K562 (cell line): ENCODE measurements around the gene SYNRG. TPM values are rescaled to one million over a fixed set of nuclear protein-coding genes. Genes with fewer than 3 reads are reported as not detected.

Source experiments
- ATF1 ChIP-seq, 2 experiments: fragments of 450-650 bp in 1 of 2; IDR thresholded peaks; 2 replicates each; pipeline ENCODE4 v1.6.1; 2016; ENCODE audit warnings: missing compliant biosample characterization in 1 of 2, missing genetic modification characterization in 1 of 2
- HMGN3 ChIP-seq: IDR thresholded peaks from 2 replicates; pipeline ENCODE4 v1.6.1; 2011; ENCODE audit warnings: borderline replicate concordance, low read depth, mild to moderate bottlenecking, mixed read lengths, low read length; ENCODE audit not compliant: insufficient read length; ENCODE audit errors: extremely low read depth
- KLF13 ChIP-seq: fragments of 450-650 bp; IDR thresholded peaks from 2 replicates; pipeline ENCODE4 v1.6.1; 2016; ENCODE audit warnings: missing genetic modification characterization, low read depth, mild to moderate bottlenecking, missing compliant biosample characterization, moderate library complexity, borderline replicate concordance
- MBD1 ChIP-seq: fragments of 250-450 bp; sonication (Bioruptor Pico); IDR thresholded peaks from 2 replicates; pipeline ENCODE4 v1.8.0; 2022; ENCODE audit warnings: inconsistent platforms
- MED1 ChIP-seq: sonication (generic); formaldehyde crosslinking; IDR thresholded peaks from 2 replicates; pipeline ENCODE4 v1.8.1; 2023; ENCODE audit warnings: missing genetic modification reagents, borderline replicate concordance
- MTA2 ChIP-seq: fragments of 450-650 bp; IDR thresholded peaks from 2 replicates; pipeline ENCODE4 v1.6.1; 2016; ENCODE audit warnings: low read depth
- NFE2 ChIP-seq: IDR thresholded peaks from 2 replicates; pipeline ENCODE4 v1.6.1; 2014; ENCODE audit warnings: antibody characterized with exemption, low read depth
- PHF21A ChIP-seq: fragments of 450-650 bp; IDR thresholded peaks from 2 replicates; pipeline ENCODE4 v1.6.1; 2017; ENCODE audit warnings: low read depth, borderline replicate concordance
- RAD51 ChIP-seq: fragments of 450-650 bp; IDR thresholded peaks from 2 replicates; pipeline ENCODE4 v1.7.1; 2016; ENCODE audit warnings: low read depth, mild to moderate bottlenecking, borderline replicate concordance
- RB1 ChIP-seq: fragments of 450-650 bp; IDR thresholded peaks from 2 replicates; pipeline ENCODE4 v1.6.1; 2017; ENCODE audit warnings: low read depth, mild to moderate bottlenecking
- TARDBP ChIP-seq: fragments of 450-650 bp; IDR thresholded peaks from 2 replicates; pipeline ENCODE4 v1.6.1; 2016
- UBTF ChIP-seq, 2 experiments: IDR thresholded peaks; 2 replicates each; pipeline ENCODE4 v1.6.1; 2012; ENCODE audit warnings: improper control_type of control experiment in 2 of 2, low read depth in 2 of 2, low read length in 2 of 2, borderline replicate concordance in 1 of 2
- ZNF280A ChIP-seq: fragments of 450-650 bp; IDR thresholded peaks from 2 replicates; pipeline ENCODE4 v1.6.1; 2018; ENCODE audit warnings: mild to moderate bottlenecking, low read depth; ENCODE audit not compliant: partially characterized antibody
- ZNF408 ChIP-seq: fragments of 250-450 bp; sonication (Bioruptor Pico); IDR thresholded peaks from 2 replicates; pipeline ENCODE4 v1.4.0; 2020; ENCODE audit warnings: low read depth, mild to moderate bottlenecking, moderate library complexity
- ZNF518B ChIP-seq: fragments of 250-450 bp; sonication (Bioruptor Pico); IDR thresholded peaks from 2 replicates; pipeline ENCODE4 v1.5.0; 2021; ENCODE audit warnings: mild to moderate bottlenecking, moderate library complexity
- ZNF655 ChIP-seq: fragments of 250-450 bp; sonication (Bioruptor Pico); IDR thresholded peaks from 2 replicates; pipeline ENCODE4 v1.5.0; 2021
- polyA plus RNA-seq, 8 experiments: library from polyadenylated mRNA; depleted of rRNA in 4 of 8; stranded (reverse) in 5 of 8; unstranded in 3 of 8; fragments of >200 nt; fragmentation: Nextera tagmentation in 2 of 8; fragmentation: Illumina TruSeq in 1 of 8; extraction: Ambion mirVana in 2 of 8; extraction: Trizol in 1 of 8; gene quantifications; 2 replicates each; pipeline versions ENCODE4 v1.2.1 to v1.2.3, GENCODE V29; 2011 to 2014; ENCODE audit warnings: inconsistent platforms in 1 of 8, missing spikeins in 1 of 8
- total RNA-seq, 7 experiments: library from RNA; depleted of rRNA in 6 of 7; stranded (reverse); fragments of >200 nt in 6 of 7; fragmentation: Illumina TruSeq in 2 of 7; extraction: Trizol in 2 of 7; gene quantifications; 2 replicates each; pipeline versions ENCODE4 v1.2.1 to v1.2.3, GENCODE V29; 2011 to 2021; ENCODE audit warnings: low replicate concordance in 1 of 7

The SYNRG gene
- total and polyA plus RNA-seq, 9 of the 15 experiments (the other 6 are each of a cell fraction or from before 2014, with no cell fraction given), result 2.9 to 28.2 (median 15.1) TPM

- TF ChIP-seq ZNF518B (CRISPR knock-in tag) (no peak), ZNF655 (CRISPR knock-in tag) (no peak), RB1 (peak; percentile 51; the same call in 1 of the 2 replicates), MBD1 (CRISPR knock-in tag) (no peak), ZNF280A (no peak), NFE2 (no peak), ATF1 (CRISPR knock-in tag; IDR thresholded peaks at IDR 0.05) (no peak), ATF1 (tag; IDR thresholded peaks at IDR 0.05) (no peak), KLF13 (no peak), PHF21A (no peak), UBTF (IDR thresholded peaks at IDR 0.05; ENCODE audit: borderline replicate concordance in 1 of 2, low read depth in 2 of 2, low read length in 2 of 2) (0 out of 4 replicates have a peak, but pooled peaks of 1 of the 2 experiments have one; percentile 33), MTA2 (no peak), MED1 (CRISPR knock-in tag) (no peak), TARDBP (no peak), ZNF408 (CRISPR knock-in tag) (no peak), HMGN3 (peak; percentile 38), RAD51 (no peak)
Measured at GRCh38 chr17:37489197-37490001, 119.8 kb downstream of the SYNRG start, which contains the start of gene DUSP14 (continued).
